Lower lobe of right lung (tissue), 2 donors: ENCODE measurements around the gene NPHP3. TPM values are rescaled to one million over a fixed set of nuclear protein-coding genes. Genes with fewer than 3 reads are reported as not detected.

ENCODE experiments used
- ATAC-seq, 2 donors: fragments of 200-7000 bp; cut with Tn5 transposase; one replicate each; pipeline ENCODE4 v1.9.1; 2020 to 2022; ENCODE audit warnings: mild to moderate bottlenecking in 2 of 2, moderate library complexity in 2 of 2
- DNase-seq: peaks from one replicate; pipeline ENCODE4 v3.0.0-alpha.2; 2020
- H3K27ac ChIP-seq: fragments of 200-600 bp; one replicate; pipeline ENCODE4 v1.8.0; 2022
- H3K27me3 ChIP-seq: fragments of 200-600 bp; one replicate; pipeline ENCODE4 v1.8.0; 2022; ENCODE audit warnings: low read depth
- H3K36me3 ChIP-seq: fragments of 200-600 bp; one replicate; pipeline ENCODE4 v1.8.0; 2022; ENCODE audit warnings: mild to moderate bottlenecking
- H3K4me1 ChIP-seq: fragments of 200-600 bp; one replicate; pipeline ENCODE4 v1.8.0; 2022
- H3K4me3 ChIP-seq: fragments of 200-600 bp; one replicate; pipeline ENCODE4 v1.8.0; 2022; ENCODE audit warnings: mild to moderate bottlenecking
- H3K9me3 ChIP-seq: fragments of 200-600 bp; one replicate; pipeline ENCODE4 v1.8.0; 2022
- intact Hi-C: fragments of 100-400 bp; cut with DNase I; formaldehyde crosslinking; loops from one replicate; pipeline ENCODE4 v1.11.0; 2022
- total RNA-seq: library from RNA; stranded (reverse); fragmentation: NEBNext Ultra II Directional; extraction: Animal tissue kit (Norgen Biotek cat#: 25700); gene quantifications from one replicate; pipeline ENCODE4 v1.2.1, GENCODE V29; 2021
- TF ChIP-seq, protein P1 (sequence below): fragments of 200-600 bp; IDR thresholded peaks from one replicate; pipeline ENCODE4 v1.8.0; 2022; ENCODE audit warnings: antibody characterized with exemption, mild to moderate bottlenecking
- donor health status: DM: no; HTN: yes; CAD: no; lungs with severe emphysema.

The NPHP3 gene
- total RNA-seq, 1 donor from 2014 or later, result 31.2 TPM

DNA sequence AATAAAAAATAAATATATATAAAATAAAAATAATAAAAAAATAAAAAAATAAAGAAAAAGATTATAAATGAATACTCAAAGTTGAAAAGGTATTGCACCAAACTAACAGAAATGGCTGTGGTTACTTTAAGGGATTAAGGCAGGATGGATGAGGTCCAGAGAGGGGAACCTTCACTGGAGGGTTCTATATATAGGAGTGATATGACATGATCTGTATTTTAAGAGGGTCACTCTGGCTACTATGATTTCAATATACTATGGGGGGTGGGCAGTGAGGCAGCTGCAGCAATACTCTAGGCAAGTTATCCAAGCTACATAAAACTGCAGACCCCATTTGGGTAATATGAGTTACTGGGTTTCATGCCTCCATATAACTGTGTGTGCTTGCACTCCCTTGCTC, 87.2 kb downstream of the NPHP3 start:
- intact Hi-C loops, result no loop called here

More for the DNA sequence above, 87.2 kb downstream of the NPHP3 start:
- Histone ChIP-seq H3K4me1 (no peaks in the 10 kb centered on the region), H3K27me3 (no peaks in the 10 kb centered on the region), H3K27ac (no peak overlapping the region), H3K9me3 (no peaks in the 10 kb centered on the region), H3K36me3 (peaks cover 34% of the 10 kb centered on the region), H3K4me3 (no peak overlapping the region)
- TF ChIP-seq, protein P1, sequence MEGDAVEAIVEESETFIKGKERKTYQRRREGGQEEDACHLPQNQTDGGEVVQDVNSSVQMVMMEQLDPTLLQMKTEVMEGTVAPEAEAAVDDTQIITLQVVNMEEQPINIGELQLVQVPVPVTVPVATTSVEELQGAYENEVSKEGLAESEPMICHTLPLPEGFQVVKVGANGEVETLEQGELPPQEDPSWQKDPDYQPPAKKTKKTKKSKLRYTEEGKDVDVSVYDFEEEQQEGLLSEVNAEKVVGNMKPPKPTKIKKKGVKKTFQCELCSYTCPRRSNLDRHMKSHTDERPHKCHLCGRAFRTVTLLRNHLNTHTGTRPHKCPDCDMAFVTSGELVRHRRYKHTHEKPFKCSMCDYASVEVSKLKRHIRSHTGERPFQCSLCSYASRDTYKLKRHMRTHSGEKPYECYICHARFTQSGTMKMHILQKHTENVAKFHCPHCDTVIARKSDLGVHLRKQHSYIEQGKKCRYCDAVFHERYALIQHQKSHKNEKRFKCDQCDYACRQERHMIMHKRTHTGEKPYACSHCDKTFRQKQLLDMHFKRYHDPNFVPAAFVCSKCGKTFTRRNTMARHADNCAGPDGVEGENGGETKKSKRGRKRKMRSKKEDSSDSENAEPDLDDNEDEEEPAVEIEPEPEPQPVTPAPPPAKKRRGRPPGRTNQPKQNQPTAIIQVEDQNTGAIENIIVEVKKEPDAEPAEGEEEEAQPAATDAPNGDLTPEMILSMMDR, result no peak
- no peak for ATAC-seq
- no peak for DNase-seq

Other genes starting within 250 kb of the NPHP3 start
- gene ACKR4, start 125.1 kb downstream of the NPHP3 start, total RNA-seq, result 8.5 TPM
- gene ACAD11, start 62.6 kb downstream of the NPHP3 start, total RNA-seq, result 17.7 TPM
- gene UBA5, start 62.1 kb downstream of the NPHP3 start, total RNA-seq, result 27.2 TPM